ENCODE data around the gene KANTR. TPM values are rescaled to one million over a fixed set of nuclear protein-coding genes. Genes with fewer than 3 reads are reported as not detected.

The KANTR gene
- total RNA-seq, 1 donor from 2014 or later, result 3.1 TPM

GRCh38 chrX:53087388-53087831 lies 6.5 kb upstream of the KANTR start:
- H3K4me3 ChIP-seq (ENCODE audit: low read depth, low read length), result no peak overlapping the region
- no peak for TF ChIP-seq CTCF (conservative IDR thresholded peaks at IDR 0.05; ENCODE audit: low read depth, low read length)
- DNase-seq (ENCODE audit: low read depth), result no peak

- peak overlapping the region; percentile 55 for H3K4me3 ChIP-seq (ENCODE audit: low read depth, low read length)
- TF ChIP-seq CTCF (conservative IDR thresholded peaks at IDR 0.05; ENCODE audit: low read depth, low read length), result no peak
- DNase-seq (ENCODE audit: low read depth), result no peak
These were observed 5.6 kb upstream of the KANTR start for GRCh38 chrX:53088136-53088974.

DNA sequence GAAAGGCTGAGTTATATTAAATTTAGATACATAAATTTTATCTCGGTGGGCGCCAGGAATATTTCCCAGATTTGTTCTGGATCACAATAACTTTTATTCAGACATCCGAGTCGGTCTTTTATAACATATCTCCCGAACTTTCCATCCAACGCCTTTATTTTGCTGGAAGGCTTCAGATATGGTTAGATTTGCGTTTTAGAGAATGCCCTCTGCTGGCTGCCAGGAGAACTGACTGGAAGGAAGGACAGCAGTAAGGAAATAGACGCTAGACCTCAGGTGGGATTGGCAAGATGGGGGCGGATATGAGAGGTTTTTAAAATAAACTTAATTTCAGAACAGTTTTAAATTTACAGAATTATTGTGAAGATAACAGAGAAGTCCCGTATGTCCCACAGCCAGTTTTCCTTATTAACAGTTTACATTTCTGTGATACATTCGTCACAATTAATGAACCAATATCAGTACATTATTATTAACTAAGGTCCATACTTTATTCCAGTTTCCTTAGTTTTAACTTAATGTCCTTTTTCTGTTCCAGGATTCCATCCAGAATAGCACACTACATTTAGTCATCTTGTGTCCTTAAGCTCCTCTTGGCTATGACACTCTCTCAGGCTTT lies 4.6 kb upstream of the KANTR start:
- peak overlapping the region; percentile 55 for H3K4me3 ChIP-seq (ENCODE audit: low read depth, low read length)
- no peak for DNase-seq (ENCODE audit: low read depth)
- peak; percentile 74 for TF ChIP-seq CTCF (conservative IDR thresholded peaks at IDR 0.05; ENCODE audit: low read depth, low read length)

- no peak for DNase-seq (ENCODE audit: low read depth)
- TF ChIP-seq CTCF (conservative IDR thresholded peaks at IDR 0.05; ENCODE audit: low read depth, low read length), result no peak
- no peak overlapping the region for H3K4me3 ChIP-seq (ENCODE audit: low read depth, low read length)
These were observed 4.0 kb upstream of the KANTR start for GRCh38 chrX:53089925-53090324.

GRCh38 chrX:53091354-53091753 lies 2.6 kb upstream of the KANTR start:
- H3K4me3 ChIP-seq (ENCODE audit: low read depth, low read length), result no peak overlapping the region
- TF ChIP-seq CTCF (conservative IDR thresholded peaks at IDR 0.05; ENCODE audit: low read depth, low read length), result no peak
- DNase-seq (ENCODE audit: low read depth), result no peak

DNA sequence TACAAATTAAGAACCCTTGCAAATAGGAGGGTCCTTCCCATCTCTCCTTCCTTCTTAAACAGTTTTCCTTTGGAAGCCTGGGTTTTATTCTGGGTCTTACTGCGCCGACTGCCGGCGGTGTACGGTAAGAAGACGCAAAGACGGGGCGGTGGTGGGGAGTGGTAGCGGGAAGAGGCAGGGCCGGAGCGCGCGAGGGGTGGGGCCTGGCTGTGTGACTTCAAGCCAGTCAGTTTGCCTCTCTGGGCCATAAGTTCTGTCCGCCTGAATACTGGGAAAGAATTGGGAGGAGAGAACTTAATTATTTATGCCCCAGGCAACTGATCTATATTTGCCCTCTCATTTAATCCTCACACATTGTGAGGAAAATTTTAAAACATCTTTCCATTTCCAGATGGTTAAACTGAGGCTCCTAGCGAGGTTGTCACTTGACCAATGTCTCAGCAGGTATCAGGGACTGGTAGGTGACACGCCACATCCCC lies 726 bp upstream of the KANTR start:
- H3K4me3 ChIP-seq (ENCODE audit: low read depth, low read length), result peak overlapping the region; percentile 58
- no peak for DNase-seq (ENCODE audit: low read depth)
- TF ChIP-seq CTCF (conservative IDR thresholded peaks at IDR 0.05; ENCODE audit: low read depth, low read length), result peak; percentile 56
